HEK293 (cell line): ENCODE results near the gene SH3RF1.

Experiments
- CTCF ChIA-PET: fragments of 350-600 bp; formaldehyde crosslinking; extraction: SDS; loops from one replicate; lab custom pipeline; 2021; ENCODE audit warnings: antibody characterized with exemption; lab: Yijun Ruan, JAX
- POLR2A ChIA-PET: fragments of 300-600 bp; formaldehyde crosslinking; extraction: SDS; loops from one replicate; lab custom pipeline; 2020; ENCODE audit warnings: antibody characterized with exemption, inconsistent platforms; lab: Yijun Ruan, JAX
- H3K27ac ChIP-seq: fragments of 200-500 bp; sonication (Bioruptor generic); 2 replicates; pipeline ENCODE4 v1.5.1; 2014; ENCODE audit warnings: low read depth, low read length, control low read depth, inconsistent platforms; ENCODE audit errors: extremely low read depth
- H3K36me3 ChIP-seq, 2 experiments: fragments of 200-500 bp in 1 of 2; sonication (Bioruptor generic) in 1 of 2; 1 replicate in 1 of 2; 2 replicates in 1 of 2; pipeline ENCODE4 v1.5.1; 2014 to 2017; ENCODE audit warnings: inconsistent platforms in 2 of 2, low read length in 2 of 2; ENCODE audit not compliant: control insufficient read depth in 2 of 2, insufficient read depth in 1 of 2
- H3K4me1 ChIP-seq: fragments of 200-500 bp; sonication (Bioruptor generic); 2 replicates; pipeline ENCODE4 v1.5.1; 2014; ENCODE audit warnings: mild to moderate bottlenecking, low read length, inconsistent platforms; ENCODE audit not compliant: control insufficient read depth, insufficient read depth
- H3K4me3 ChIP-seq: 2 replicates; pipeline ENCODE4 v1.5.1; 2011; ENCODE audit warnings: low read depth, mild to moderate bottlenecking, control low read depth, low read length, moderate library complexity
- H3K9me3 ChIP-seq: fragments of 200-500 bp; sonication (Bioruptor generic); 2 replicates; pipeline ENCODE4 v1.5.1; 2014; ENCODE audit warnings: low read depth, low read length, inconsistent platforms; ENCODE audit not compliant: control insufficient read depth, insufficient read depth
- EGR2 ChIP-seq: fragments of 450-650 bp; formaldehyde crosslinking; IDR thresholded peaks from 2 replicates; pipeline ENCODE4 v1.5.1; 2016; ENCODE audit warnings: low read depth, missing biosample characterization, missing genetic modification characterization
- GLIS1 ChIP-seq: fragments of 450-650 bp; formaldehyde crosslinking; IDR thresholded peaks from 2 replicates; pipeline ENCODE4 v1.5.1; 2016; ENCODE audit warnings: missing biosample characterization, missing genetic modification characterization
- GLIS2 ChIP-seq: fragments of 450-650 bp; formaldehyde crosslinking; IDR thresholded peaks from 2 replicates; pipeline ENCODE4 v1.5.1; 2016; ENCODE audit warnings: missing biosample characterization, missing genetic modification characterization
- HOXA7 ChIP-seq: sonication (generic); formaldehyde crosslinking; IDR thresholded peaks from 2 replicates; pipeline ENCODE4 v1.8.1; 2022; ENCODE audit warnings: missing genetic modification reagents, borderline replicate concordance
- MEIS1 ChIP-seq: sonication (generic); formaldehyde crosslinking; IDR thresholded peaks from 2 replicates; pipeline ENCODE4 v1.8.1; 2022; ENCODE audit warnings: missing genetic modification reagents, mild to moderate bottlenecking, borderline replicate concordance
- REPIN1 ChIP-seq: fragments of 450-650 bp; formaldehyde crosslinking; IDR thresholded peaks from 2 replicates; pipeline ENCODE4 v1.5.1; 2017; ENCODE audit warnings: missing biosample characterization, missing genetic modification characterization, low read depth
- SETDB1 ChIP-seq: IDR thresholded peaks from one replicate; pipeline ENCODE4 v1.6.1; 2017; ENCODE audit warnings: mild to moderate bottlenecking, low read length, moderate library complexity, mixed read lengths; ENCODE audit not compliant: insufficient read length
- ZBTB21 ChIP-seq: fragments of 450-650 bp; formaldehyde crosslinking; IDR thresholded peaks from 2 replicates; pipeline ENCODE4 v1.5.1; 2017; ENCODE audit warnings: missing biosample characterization, missing genetic modification characterization
- ZEB2 ChIP-seq: fragments of 450-650 bp; formaldehyde crosslinking; IDR thresholded peaks from 2 replicates; pipeline ENCODE4 v1.5.1; 2016; ENCODE audit warnings: missing biosample characterization, missing genetic modification characterization
- ZFP41 ChIP-seq: fragments of 450-650 bp; formaldehyde crosslinking; IDR thresholded peaks from 2 replicates; pipeline ENCODE4 v1.5.1; 2016; ENCODE audit warnings: missing biosample characterization, missing genetic modification characterization, borderline replicate concordance
- ZFP69B ChIP-seq: fragments of 450-650 bp; formaldehyde crosslinking; IDR thresholded peaks from 2 replicates; pipeline ENCODE4 v1.5.1; 2016; ENCODE audit warnings: missing biosample characterization, missing genetic modification characterization
- ZNF2 ChIP-seq: fragments of 450-650 bp; formaldehyde crosslinking; IDR thresholded peaks from 2 replicates; pipeline ENCODE4 v1.5.1; 2016; ENCODE audit warnings: missing biosample characterization, missing genetic modification characterization
- ZNF302 ChIP-seq: fragments of 450-650 bp; formaldehyde crosslinking; IDR thresholded peaks from 2 replicates; pipeline ENCODE4 v1.5.1; 2016; ENCODE audit warnings: missing biosample characterization, missing genetic modification characterization, low read depth
- ZNF311 ChIP-seq: fragments of 450-650 bp; formaldehyde crosslinking; IDR thresholded peaks from 2 replicates; pipeline ENCODE4 v1.5.1; 2017; ENCODE audit warnings: missing biosample characterization, missing genetic modification characterization, borderline replicate concordance
- ZNF341 ChIP-seq: fragments of 450-650 bp; formaldehyde crosslinking; IDR thresholded peaks from 2 replicates; pipeline ENCODE4; 2016; ENCODE audit warnings: low read depth, missing biosample characterization, missing genetic modification characterization
- ZNF350 ChIP-seq: fragments of 450-650 bp; formaldehyde crosslinking; IDR thresholded peaks from 2 replicates; pipeline ENCODE4 v1.5.0; 2017; ENCODE audit warnings: missing biosample characterization, mild to moderate bottlenecking, missing genetic modification characterization
- ZNF48 ChIP-seq: fragments of 450-650 bp; formaldehyde crosslinking; IDR thresholded peaks from 2 replicates; pipeline ENCODE4 v1.5.1; 2016; ENCODE audit warnings: missing biosample characterization, missing genetic modification characterization
- ZNF488 ChIP-seq: fragments of 450-650 bp; formaldehyde crosslinking; IDR thresholded peaks from 2 replicates; pipeline ENCODE4 v1.5.1; 2016; ENCODE audit warnings: missing biosample characterization, missing genetic modification characterization
- ZNF501 ChIP-seq: fragments of 450-650 bp; formaldehyde crosslinking; IDR thresholded peaks from 2 replicates; pipeline ENCODE4 v1.5.1; 2016; ENCODE audit warnings: missing biosample characterization, missing genetic modification characterization
- ZNF529 ChIP-seq: fragments of 450-650 bp; formaldehyde crosslinking; IDR thresholded peaks from 2 replicates; pipeline ENCODE4 v1.5.1; 2017; ENCODE audit warnings: missing genetic modification characterization, missing biosample characterization; ENCODE audit not compliant: insufficient replicate concordance
- ZNF548 ChIP-seq: fragments of 450-650 bp; formaldehyde crosslinking; IDR thresholded peaks from 2 replicates; pipeline ENCODE4 v1.5.1; 2016; ENCODE audit warnings: missing biosample characterization, missing genetic modification characterization
- ZNF600 ChIP-seq: fragments of 450-650 bp; formaldehyde crosslinking; IDR thresholded peaks from 2 replicates; pipeline ENCODE4 v1.5.1; 2016; ENCODE audit warnings: missing biosample characterization, missing genetic modification characterization
- ZNF660 ChIP-seq: fragments of 450-650 bp; IDR thresholded peaks from 2 replicates; pipeline ENCODE4 v1.5.1; 2018; ENCODE audit warnings: missing biosample characterization, mild to moderate bottlenecking, missing genetic modification characterization
- ZNF747 ChIP-seq: fragments of 450-650 bp; formaldehyde crosslinking; IDR thresholded peaks from 2 replicates; pipeline ENCODE4 v1.5.1; 2016; ENCODE audit warnings: missing biosample characterization, missing genetic modification characterization
- ZNF777 ChIP-seq: fragments of 450-650 bp; formaldehyde crosslinking; IDR thresholded peaks from 2 replicates; pipeline ENCODE4 v1.5.1; 2017; ENCODE audit warnings: missing biosample characterization, missing genetic modification characterization, borderline replicate concordance
- TF ChIP-seq, protein P1 (sequence below): fragments of 450-650 bp; formaldehyde crosslinking; IDR thresholded peaks from 2 replicates; pipeline ENCODE4 v1.5.1; 2016; ENCODE audit warnings: missing biosample characterization, missing genetic modification characterization
- TF ChIP-seq, protein P2 (sequence below): fragments of 450-650 bp; formaldehyde crosslinking; IDR thresholded peaks from 2 replicates; pipeline ENCODE4 v1.5.1; 2016; ENCODE audit warnings: missing biosample characterization, missing genetic modification characterization, borderline replicate concordance
- TF ChIP-seq, protein P3 (sequence below): fragments of 450-650 bp; formaldehyde crosslinking; IDR thresholded peaks from 2 replicates; pipeline ENCODE4 v1.5.1; 2016; ENCODE audit warnings: missing biosample characterization, missing genetic modification characterization

SH3RF1 gene

GRCh38 chr4:169122422-169122821, 148.3 kb downstream of the SH3RF1 start:
- POLR2A ChIA-PET, result no interaction called here
- Histone ChIP-seq H3K4me1 (no peaks in the 10 kb centered on the region), H3K36me3 (peaks cover 0 to 30% of the 10 kb centered on the region in 2 experiments; a peak in 1 of 3 replicates), H3K9me3 (no peaks in the 10 kb centered on the region), H3K4me3 (no peak overlapping the region), H3K27ac (no peak overlapping the region)
- TF ChIP-seq ZNF747 (tag by site-specific recombination) (no peak), EGR2 (tag by site-specific recombination) (no peak), SETDB1 (no peak), ZNF2 (no peak), ZNF341 (no peak), GLIS2 (tag by site-specific recombination) (no peak)
- TF ChIP-seq, protein P1, sequence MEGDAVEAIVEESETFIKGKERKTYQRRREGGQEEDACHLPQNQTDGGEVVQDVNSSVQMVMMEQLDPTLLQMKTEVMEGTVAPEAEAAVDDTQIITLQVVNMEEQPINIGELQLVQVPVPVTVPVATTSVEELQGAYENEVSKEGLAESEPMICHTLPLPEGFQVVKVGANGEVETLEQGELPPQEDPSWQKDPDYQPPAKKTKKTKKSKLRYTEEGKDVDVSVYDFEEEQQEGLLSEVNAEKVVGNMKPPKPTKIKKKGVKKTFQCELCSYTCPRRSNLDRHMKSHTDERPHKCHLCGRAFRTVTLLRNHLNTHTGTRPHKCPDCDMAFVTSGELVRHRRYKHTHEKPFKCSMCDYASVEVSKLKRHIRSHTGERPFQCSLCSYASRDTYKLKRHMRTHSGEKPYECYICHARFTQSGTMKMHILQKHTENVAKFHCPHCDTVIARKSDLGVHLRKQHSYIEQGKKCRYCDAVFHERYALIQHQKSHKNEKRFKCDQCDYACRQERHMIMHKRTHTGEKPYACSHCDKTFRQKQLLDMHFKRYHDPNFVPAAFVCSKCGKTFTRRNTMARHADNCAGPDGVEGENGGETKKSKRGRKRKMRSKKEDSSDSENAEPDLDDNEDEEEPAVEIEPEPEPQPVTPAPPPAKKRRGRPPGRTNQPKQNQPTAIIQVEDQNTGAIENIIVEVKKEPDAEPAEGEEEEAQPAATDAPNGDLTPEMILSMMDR, result no peak
- TF ChIP-seq, protein P2, sequence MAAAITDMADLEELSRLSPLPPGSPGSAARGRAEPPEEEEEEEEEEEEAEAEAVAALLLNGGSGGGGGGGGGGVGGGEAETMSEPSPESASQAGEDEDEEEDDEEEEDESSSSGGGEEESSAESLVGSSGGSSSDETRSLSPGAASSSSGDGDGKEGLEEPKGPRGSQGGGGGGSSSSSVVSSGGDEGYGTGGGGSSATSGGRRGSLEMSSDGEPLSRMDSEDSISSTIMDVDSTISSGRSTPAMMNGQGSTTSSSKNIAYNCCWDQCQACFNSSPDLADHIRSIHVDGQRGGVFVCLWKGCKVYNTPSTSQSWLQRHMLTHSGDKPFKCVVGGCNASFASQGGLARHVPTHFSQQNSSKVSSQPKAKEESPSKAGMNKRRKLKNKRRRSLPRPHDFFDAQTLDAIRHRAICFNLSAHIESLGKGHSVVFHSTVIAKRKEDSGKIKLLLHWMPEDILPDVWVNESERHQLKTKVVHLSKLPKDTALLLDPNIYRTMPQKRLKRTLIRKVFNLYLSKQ, result no peak
- CTCF ChIA-PET, result no interaction called here

DNA sequence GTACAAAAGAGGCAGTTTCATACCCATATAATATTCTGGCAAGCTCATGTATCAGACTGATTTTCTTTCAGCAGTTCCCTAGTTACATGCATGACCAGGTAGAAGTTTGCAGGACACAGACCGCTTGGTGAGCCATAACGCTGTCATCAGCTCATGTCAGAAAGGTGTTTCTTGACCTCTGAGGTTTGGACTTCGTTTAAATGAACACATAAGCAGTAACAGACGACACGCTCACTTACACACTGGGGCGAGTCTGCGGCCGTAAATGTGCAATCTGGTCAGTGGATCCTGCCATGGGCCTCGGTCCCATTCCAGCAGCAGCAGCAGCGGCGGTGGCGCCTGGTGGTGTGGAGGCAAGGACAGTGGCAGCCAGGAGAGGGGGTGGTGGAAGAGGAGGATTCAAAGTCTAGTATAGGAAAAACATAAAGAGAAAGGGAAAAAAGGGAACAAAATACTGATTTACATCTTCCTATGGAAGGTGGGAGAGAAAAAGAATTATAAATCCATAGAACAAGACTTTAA, 148.8 kb downstream of the SH3RF1 start:
- POLR2A ChIA-PET, result no interaction called here
- peaks cover 2 to 34% of the 10 kb centered on the region in 2 experiments; a peak in 2 of 3 replicates for H3K36me3 ChIP-seq
- H3K27ac ChIP-seq, result no peak overlapping the region
- H3K9me3 ChIP-seq, result no peaks in the 10 kb centered on the region
- CTCF ChIA-PET, result interaction anchor here (0.8 kb wide), 1 partner anchor 559 kb away, joined by 4 read pairs; no protein-coding TSS in a partner anchor
- H3K4me3 ChIP-seq, result no peak overlapping the region
- TF ChIP-seq ZNF501 (tag by site-specific recombination) (no peak), GLIS1 (tag by site-specific recombination) (no peak), ZNF488 (tag by site-specific recombination) (no peak), ZNF548 (tag by site-specific recombination) (no peak), ZNF302 (no peak), ZNF660 (no peak), ZNF600 (tag by site-specific recombination) (0 out of 2 replicates have a peak, but pooled peaks have one; percentile 41), ZFP41 (no peak), ZNF529 (tag by site-specific recombination) (no peak)
- no peaks in the 10 kb centered on the region for H3K4me1 ChIP-seq

GRCh38 chr4:169120624-169121023, 150.1 kb downstream of the SH3RF1 start:
- POLR2A ChIA-PET, result no interaction called here
- TF ChIP-seq HOXA7 (CRISPR knock-in tag), result no peak
- TF ChIP-seq ZNF311, result no peak
- TF ChIP-seq ZBTB21 (tag by site-specific recombination), result no peak
- TF ChIP-seq ZFP69B (tag by site-specific recombination), result no peak
- TF ChIP-seq ZNF350 (tag by site-specific recombination), result no peak
- TF ChIP-seq REPIN1, result no peak
- no peak for TF ChIP-seq MEIS1
- no peak for TF ChIP-seq ZNF48 (tag by site-specific recombination)
- TF ChIP-seq, protein P3, sequence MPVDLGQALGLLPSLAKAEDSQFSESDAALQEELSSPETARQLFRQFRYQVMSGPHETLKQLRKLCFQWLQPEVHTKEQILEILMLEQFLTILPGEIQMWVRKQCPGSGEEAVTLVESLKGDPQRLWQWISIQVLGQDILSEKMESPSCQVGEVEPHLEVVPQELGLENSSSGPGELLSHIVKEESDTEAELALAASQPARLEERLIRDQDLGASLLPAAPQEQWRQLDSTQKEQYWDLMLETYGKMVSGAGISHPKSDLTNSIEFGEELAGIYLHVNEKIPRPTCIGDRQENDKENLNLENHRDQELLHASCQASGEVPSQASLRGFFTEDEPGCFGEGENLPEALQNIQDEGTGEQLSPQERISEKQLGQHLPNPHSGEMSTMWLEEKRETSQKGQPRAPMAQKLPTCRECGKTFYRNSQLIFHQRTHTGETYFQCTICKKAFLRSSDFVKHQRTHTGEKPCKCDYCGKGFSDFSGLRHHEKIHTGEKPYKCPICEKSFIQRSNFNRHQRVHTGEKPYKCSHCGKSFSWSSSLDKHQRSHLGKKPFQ (tag by site-specific recombination), result no peak
- no peak for TF ChIP-seq ZEB2 (tag by site-specific recombination)
- no peak for TF ChIP-seq ZNF777 (tag by site-specific recombination)
- TF ChIP-seq, all 188 proteins: peak for 0
- Histone ChIP-seq H3K4me1 (no peaks in the 10 kb centered on the region), H3K9me3 (no peaks in the 10 kb centered on the region), H3K27ac (no peak overlapping the region), H3K4me3 (no peak overlapping the region), H3K36me3 (peaks cover 6 to 47% of the 10 kb centered on the region in 2 experiments; a peak in 2 of 3 replicates)
- CTCF ChIA-PET, result no interaction called here
